HG03103 (cell line): ENCODE data around the gene FCMR.

Source experiments
- ATAC-seq: cut with Tn5 transposase; IDR thresholded peaks from one replicate; pipeline ENCODE4 v1.9.1; 2021; ENCODE audit warnings: low read depth; ENCODE audit not compliant: unreplicated experiment

Gene FCMR

GRCh38 chr1:206903687-206904086, 18.1 kb downstream of the FCMR start:
- no peak for ATAC-seq

- no peak for ATAC-seq
Measured at GRCh38 chr1:206902702-206903101, 19.0 kb downstream of the FCMR start.

- ATAC-seq = no peak
Measured at GRCh38 chr1:206901944-206902343, 19.8 kb downstream of the FCMR start.

- no peak for ATAC-seq
Measured at GRCh38 chr1:206900149-206900548, 21.6 kb downstream of the FCMR start.

- ATAC-seq = no peak
Measured at GRCh38 chr1:206899717-206900116, 22.0 kb downstream of the FCMR start.

GRCh38 chr1:206898915-206899431, 22.8 kb downstream of the FCMR start:
- no peak for ATAC-seq

GRCh38 chr1:206898089-206898914, 23.4 kb downstream of the FCMR start:
- ATAC-seq = no peak

GRCh38 chr1:206897175-206897574, 24.6 kb downstream of the FCMR start, which contains the start of gene IL24:
Gene IL24, plus strand, starts transcription at chr1:206897443. Its CDS starts 390 bp downstream, at chr1:206897833.
- no peak for ATAC-seq

- no peak for ATAC-seq
Measured at GRCh38 chr1:206896261-206896660, 25.5 kb downstream of the FCMR start.

GRCh38 chr1:206895837-206896242, 25.9 kb downstream of the FCMR start:
- no peak for ATAC-seq

- no peak for ATAC-seq
Measured at GRCh38 chr1:206895325-206895724, 26.4 kb downstream of the FCMR start.

GRCh38 chr1:206893380-206893779, 28.4 kb downstream of the FCMR start:
- ATAC-seq = no peak

GRCh38 chr1:206892351-206892984, 29.3 kb downstream of the FCMR start:
- ATAC-seq = no peak

- ATAC-seq = no peak
Measured at GRCh38 chr1:206891412-206891811, 30.3 kb downstream of the FCMR start.

- ATAC-seq = no peak
Measured at GRCh38 chr1:206890125-206891060, 31.3 kb downstream of the FCMR start.

GRCh38 chr1:206887701-206888100, 34.0 kb downstream of the FCMR start:
- ATAC-seq = no peak

GRCh38 chr1:206886831-206887230, 34.9 kb downstream of the FCMR start:
- ATAC-seq = no peak

GRCh38 chr1:206885341-206886060, 36.2 kb downstream of the FCMR start:
- no peak for ATAC-seq

- ATAC-seq = no peak
Measured at GRCh38 chr1:206883876-206884275, 37.9 kb downstream of the FCMR start.

GRCh38 chr1:206883160-206883559, 38.6 kb downstream of the FCMR start:
- no peak for ATAC-seq
